ENCODE results near the gene FCN1. TPM values are rescaled to one million over a fixed set of nuclear protein-coding genes. Genes with fewer than 3 reads are reported as not detected.

Gene FCN1
- total RNA-seq, 2 experiments from 2014 or later, result not detected

- POLR2A ChIA-PET, result no interaction called here
- CTCF ChIA-PET, result no interaction called here
These were observed 20.8 kb upstream of the FCN1 start for GRCh38 chr9:134938346-134939079.

- ChIA-PET CTCF (no interaction called here), POLR2A (no interaction called here)
These were observed 20.0 kb upstream of the FCN1 start for GRCh38 chr9:134937566-134938345.

GRCh38 chr9:134937164-134937555, 19.4 kb upstream of the FCN1 start:
- ChIA-PET POLR2A (no interaction called here), CTCF (no interaction called here)

- ChIA-PET POLR2A (no interaction called here), CTCF (no interaction called here)
These were observed 18.8 kb upstream of the FCN1 start for GRCh38 chr9:134936346-134937163.

- ChIA-PET POLR2A (no interaction called here), CTCF (no interaction called here)
These were observed 18.1 kb upstream of the FCN1 start for GRCh38 chr9:134935701-134936345.

GRCh38 chr9:134935056-134935640, 17.4 kb upstream of the FCN1 start:
- POLR2A ChIA-PET, result no interaction called here
- CTCF ChIA-PET, result no interaction called here

GRCh38 chr9:134933076-134933659, 15.5 kb upstream of the FCN1 start:
- ChIA-PET CTCF (no interaction called here), POLR2A (no interaction called here)

- CTCF ChIA-PET, result no interaction called here
- POLR2A ChIA-PET, result no interaction called here
These were observed 14.9 kb upstream of the FCN1 start for GRCh38 chr9:134932606-134933005.

GRCh38 chr9:134932171-134932570, 14.5 kb upstream of the FCN1 start:
- POLR2A ChIA-PET, result no interaction called here
- CTCF ChIA-PET, result no interaction called here

- CTCF ChIA-PET, result no interaction called here
- POLR2A ChIA-PET, result no interaction called here
These were observed 12.7 kb upstream of the FCN1 start for GRCh38 chr9:134930398-134930797.

GRCh38 chr9:134929193-134930158, 11.8 kb upstream of the FCN1 start:
- ChIA-PET CTCF (no interaction called here), POLR2A (no interaction called here)

- CTCF ChIA-PET, result no interaction called here
- POLR2A ChIA-PET, result no interaction called here
These were observed 10.9 kb upstream of the FCN1 start for GRCh38 chr9:134928436-134929192.

- POLR2A ChIA-PET, result no interaction called here
- CTCF ChIA-PET, result no interaction called here
These were observed 7.3 kb upstream of the FCN1 start for GRCh38 chr9:134925011-134925511.

GRCh38 chr9:134923466-134923865, 5.8 kb upstream of the FCN1 start:
- POLR2A ChIA-PET, result no interaction called here

GRCh38 chr9:134922932-134923240, 5.2 kb upstream of the FCN1 start:
- POLR2A ChIA-PET, result no interaction called here
- CTCF ChIA-PET, result no interaction called here

More at GRCh38 chr9:134923466-134923865, 5.8 kb upstream of the FCN1 start:
- CTCF ChIA-PET, result no interaction called here

GRCh38 chr9:134922066-134922931, 4.6 kb upstream of the FCN1 start:
- ChIA-PET POLR2A (no interaction called here), CTCF (no interaction called here)

GRCh38 chr9:134919303-134919702, 1.6 kb upstream of the FCN1 start:
- CTCF ChIA-PET, result no interaction called here
- POLR2A ChIA-PET, result no interaction called here
